CD14-positive monocyte (primary cell): Measurements from ENCODE around the gene FAF1. TPM values are rescaled to one million over a fixed set of nuclear protein-coding genes. Genes with fewer than 3 reads are reported as not detected.
"Not testable (repeated sequence)": the region's sequence is repeated elsewhere in the genome, so short reads cannot be mapped to it uniquely, and the experiment has no call there.

Source experiments
- DNase-seq, 3 donors: peaks; one replicate each; pipeline ENCODE4 v3.0.0-alpha.2; 2011 to 2022
- H2AFZ ChIP-seq: 2 replicates; pipeline ENCODE4 v1.6.0; 2012; ENCODE audit warnings: mild to moderate bottlenecking, low read depth, low read length, inconsistent platforms; ENCODE audit not compliant: insufficient read depth, poor library complexity, severe bottlenecking
- H3K27ac ChIP-seq, 2 donors: 1 replicate in 1 of 2; 2 replicates in 1 of 2; pipeline ENCODE4 v1.5.1; 2012 to 2013; ENCODE audit warnings: low read length in 2 of 2, control low read depth in 1 of 2, inconsistent platforms in 1 of 2, low read depth in 1 of 2, mild to moderate bottlenecking in 1 of 2
- H3K27me3 ChIP-seq, 2 donors: one replicate each; pipeline versions ENCODE4 v1.6.0 to v1.6.1; 2011 to 2013; ENCODE audit warnings: low read length in 2 of 2; ENCODE audit not compliant: control insufficient read depth in 2 of 2, insufficient read depth in 2 of 2
- H3K36me3 ChIP-seq, 2 donors: replicated peaks in 1 of 2; 1 replicate in 1 of 2; 2 replicates in 1 of 2; pipeline versions ENCODE4 v1.5.1 to v1.6.1; 2012 to 2013; ENCODE audit warnings: low read length in 2 of 2, control low read depth in 1 of 2, inconsistent platforms in 1 of 2, mild to moderate bottlenecking in 1 of 2; ENCODE audit not compliant: insufficient read depth in 2 of 2, control insufficient read depth in 1 of 2
- H3K4me1 ChIP-seq, 2 donors: 1 replicate in 1 of 2; 2 replicates in 1 of 2; pipeline versions ENCODE4 v1.5.1 to v1.6.1; 2012 to 2013; ENCODE audit warnings: low read length in 2 of 2, control low read depth in 1 of 2, inconsistent platforms in 1 of 2, mild to moderate bottlenecking in 1 of 2, moderate library complexity in 1 of 2; ENCODE audit not compliant: insufficient read depth in 2 of 2, control insufficient read depth in 1 of 2
- H3K4me2 ChIP-seq: replicated peaks from 2 replicates; pipeline ENCODE3; 2012; ENCODE audit warnings: low read length, moderate library complexity, mild to moderate bottlenecking; ENCODE audit not compliant: poor library complexity, severe bottlenecking; ENCODE audit errors: extremely low read depth
- H3K4me3 ChIP-seq, 3 experiments: fragments of 200-600 bp in 1 of 3; sonication (generic) in 1 of 3; replicated peaks in 1 of 3; 1 replicate in 2 of 3; 2 replicates in 1 of 3; pipeline ENCODE4 v1.5.1; 2011 to 2013; ENCODE audit warnings: low read length in 3 of 3, mild to moderate bottlenecking in 3 of 3, control low read depth in 2 of 3, low read depth in 2 of 3, inconsistent platforms in 1 of 3, moderate library complexity in 1 of 3
- H3K79me2 ChIP-seq: 2 replicates; pipeline ENCODE4 v1.6.0; 2012; ENCODE audit warnings: mild to moderate bottlenecking, control low read depth, inconsistent platforms, low read length, moderate library complexity; ENCODE audit not compliant: insufficient read depth
- H3K9ac ChIP-seq: 2 replicates; pipeline ENCODE4 v1.6.0; 2017; ENCODE audit warnings: low read length, mild to moderate bottlenecking; ENCODE audit not compliant: insufficient read depth, poor library complexity, severe bottlenecking
- H3K9me3 ChIP-seq, 2 donors: replicated peaks in 1 of 2; 1 replicate in 1 of 2; 2 replicates in 1 of 2; pipeline versions ENCODE4 v1.5.1 to v1.6.1; 2012 to 2013; ENCODE audit warnings: low read length in 2 of 2, control low read depth in 1 of 2; ENCODE audit not compliant: control insufficient read depth in 1 of 2, insufficient read depth in 1 of 2
- H4K20me1 ChIP-seq: 2 replicates; pipeline ENCODE4 v1.6.0; 2012; ENCODE audit warnings: mild to moderate bottlenecking, low read length, control low read depth, moderate library complexity; ENCODE audit not compliant: insufficient read depth
- H3K27ac Mint-ChIP-seq, 7 donors: one replicate each; pipeline ENCODE4 v1.8.0; 2020; ENCODE audit warnings: mild to moderate bottlenecking in 7 of 7, mixed read lengths in 7 of 7, moderate library complexity in 6 of 7, inconsistent platforms in 2 of 7
- H3K27me3 Mint-ChIP-seq, 3 donors: one replicate each; pipeline ENCODE4 v1.8.0; 2021 to 2022; ENCODE audit warnings: low read depth in 3 of 3, mild to moderate bottlenecking in 3 of 3, mixed read lengths in 3 of 3, moderate library complexity in 3 of 3, inconsistent platforms in 1 of 3
- H3K36me3 Mint-ChIP-seq, 2 donors: one replicate each; pipeline ENCODE4 v1.8.0; 2020; ENCODE audit warnings: mixed read lengths in 2 of 2, inconsistent platforms in 1 of 2, mild to moderate bottlenecking in 1 of 2
- H3K4me1 Mint-ChIP-seq: one replicate; pipeline ENCODE4 v1.8.0; 2020; ENCODE audit warnings: mild to moderate bottlenecking, mixed read lengths
- H3K4me3 Mint-ChIP-seq, 2 donors: one replicate each; pipeline ENCODE4 v1.8.0; 2020; ENCODE audit warnings: mild to moderate bottlenecking in 2 of 2, mixed read lengths in 2 of 2, moderate library complexity in 1 of 2
- H3K9me3 Mint-ChIP-seq, 7 donors: one replicate each; pipeline ENCODE4 v1.8.0; 2020 to 2022; ENCODE audit warnings: mixed read lengths in 7 of 7, mild to moderate bottlenecking in 6 of 7, moderate library complexity in 6 of 7, inconsistent platforms in 2 of 7
- WGBS: methylation state at CpG from one replicate; pipeline ENCODE4 v1.1.5; 2013; ENCODE audit warnings: missing lambda C conversion rate; ENCODE audit not compliant: insufficient coverage; 5-methylcytosine and 5-hydroxymethylcytosine counted together
- intact Hi-C, 2 donors: fragments of 100-400 bp; cut with micrococcal nuclease; formaldehyde crosslinking; loops; one replicate each; pipeline versions ENCODE4 v1.15.0 to v1.15.1; 2023
- polyA plus RNA-seq, 3 donors: library from polyadenylated mRNA; depleted of rRNA in 1 of 3; unstranded in 2 of 3; stranded (reverse) in 1 of 3; fragments of 300-500 nt in 2 of 3; fragments of >200 nt in 1 of 3; fragmentation: Illumina TruSeq in 2 of 3; gene quantifications; 1 replicate in 2 of 3; 2 replicates in 1 of 3; pipeline ENCODE4 v1.2.3, GENCODE V29; 2012 to 2021
- TF ChIP-seq, protein P1 (sequence below): fragments of 200-600 bp; IDR thresholded peaks from one replicate; pipeline ENCODE4 v1.8.0; 2022; ENCODE audit warnings: antibody characterized with exemption, mild to moderate bottlenecking

The FAF1 gene
- polyA plus RNA-seq, 3 donors = 11.4 to 29.6 (median 16.9) TPM

DNA sequence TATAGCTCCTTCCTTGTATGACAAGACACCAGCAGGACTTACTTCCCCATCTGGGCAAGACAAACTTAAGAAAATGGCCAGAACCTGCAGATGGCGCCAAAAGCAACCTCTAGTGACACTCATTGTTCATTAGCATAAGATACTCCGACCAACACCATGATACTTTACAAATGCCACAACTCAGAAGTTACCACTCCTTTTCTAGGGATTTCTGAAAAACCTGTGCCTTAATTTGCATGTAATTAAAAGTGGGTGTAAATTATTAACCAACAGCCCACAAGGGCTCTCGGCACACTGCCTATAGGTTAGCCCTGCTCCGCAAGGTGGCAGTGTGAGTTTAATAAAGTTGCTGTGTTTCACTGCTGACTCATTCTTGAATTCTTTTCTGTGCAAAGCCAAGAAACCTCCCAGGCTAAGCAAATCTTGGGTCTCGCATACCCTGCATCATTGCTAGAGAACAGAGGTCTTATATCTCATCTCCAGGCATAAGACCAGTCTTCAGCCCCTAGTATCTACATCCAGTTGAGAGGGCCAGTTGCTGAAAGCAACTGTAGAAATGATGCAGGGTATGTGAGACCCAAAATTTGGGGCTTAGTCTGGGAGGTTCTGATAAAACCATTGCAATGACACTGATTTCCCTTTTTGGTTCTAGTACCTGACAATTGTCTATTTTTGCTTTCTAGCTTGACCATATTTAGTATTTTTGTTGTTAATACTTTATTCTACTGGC lies 86.4 kb downstream of the FAF1 start:
- Histone ChIP-seq H3K9ac (no peak overlapping the region), H3K4me1 (peaks cover 0 to 4% of the 10 kb centered on the region in 2 donors), H4K20me1 (peaks cover 3% of the 10 kb centered on the region), H3K27me3 (no peaks in the 10 kb centered on the region), H3K36me3 (no peaks in the 10 kb centered on the region), H2AFZ (no peak overlapping the region), H3K9me3 (no peaks in the 10 kb centered on the region), H3K4me2 (no peak overlapping the region), H3K79me2 (peaks cover 26% of the 10 kb centered on the region), H3K4me3 (no peak overlapping the region), H3K27ac (no peak overlapping the region)
- Mint-ChIP-seq H3K9me3 (peaks cover 0 to 3% (median 0%) of the 10 kb centered on the region in 7 donors), H3K27me3 (no peaks in the 10 kb centered on the region), H3K4me3 (peak overlapping the region in 1 of 2 donors; percentile 43), H3K27ac (peak overlapping the region in 1 of 7 donors; percentile 10), H3K36me3 (peaks cover 5% of the 10 kb centered on the region in 2 donors), H3K4me1 (peaks cover 16% of the 10 kb centered on the region)
- TF ChIP-seq, protein P1, sequence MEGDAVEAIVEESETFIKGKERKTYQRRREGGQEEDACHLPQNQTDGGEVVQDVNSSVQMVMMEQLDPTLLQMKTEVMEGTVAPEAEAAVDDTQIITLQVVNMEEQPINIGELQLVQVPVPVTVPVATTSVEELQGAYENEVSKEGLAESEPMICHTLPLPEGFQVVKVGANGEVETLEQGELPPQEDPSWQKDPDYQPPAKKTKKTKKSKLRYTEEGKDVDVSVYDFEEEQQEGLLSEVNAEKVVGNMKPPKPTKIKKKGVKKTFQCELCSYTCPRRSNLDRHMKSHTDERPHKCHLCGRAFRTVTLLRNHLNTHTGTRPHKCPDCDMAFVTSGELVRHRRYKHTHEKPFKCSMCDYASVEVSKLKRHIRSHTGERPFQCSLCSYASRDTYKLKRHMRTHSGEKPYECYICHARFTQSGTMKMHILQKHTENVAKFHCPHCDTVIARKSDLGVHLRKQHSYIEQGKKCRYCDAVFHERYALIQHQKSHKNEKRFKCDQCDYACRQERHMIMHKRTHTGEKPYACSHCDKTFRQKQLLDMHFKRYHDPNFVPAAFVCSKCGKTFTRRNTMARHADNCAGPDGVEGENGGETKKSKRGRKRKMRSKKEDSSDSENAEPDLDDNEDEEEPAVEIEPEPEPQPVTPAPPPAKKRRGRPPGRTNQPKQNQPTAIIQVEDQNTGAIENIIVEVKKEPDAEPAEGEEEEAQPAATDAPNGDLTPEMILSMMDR = peak; percentile 79
- peak; percentile 62 to 72 (median 67) for DNase-seq
- intact Hi-C loops = no loop called here
- WGBS = 100% methylated on average over 1 of the region's 5 CpGs

DNA sequence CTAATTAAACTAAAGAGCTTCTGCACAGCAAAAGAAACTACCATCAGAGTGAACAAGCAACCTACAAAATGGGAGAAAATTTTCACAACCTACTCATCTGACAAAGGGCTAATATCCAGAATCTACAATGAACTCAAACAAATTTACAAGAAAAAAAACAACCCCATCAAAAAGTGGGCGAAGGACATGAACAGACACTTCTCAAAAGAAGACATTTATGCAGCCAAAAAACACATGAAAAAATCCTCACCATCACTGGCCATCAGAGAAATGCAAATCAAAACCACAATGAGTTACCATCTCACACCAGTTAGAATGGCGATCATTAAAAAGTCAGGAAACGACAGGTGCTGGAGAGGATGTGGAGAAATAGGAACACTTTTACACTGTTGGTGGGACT lies 95.2 kb downstream of the FAF1 start:
- H3K27me3 Mint-ChIP-seq, H3K27ac ChIP-seq, H3K4me2 ChIP-seq, DNase-seq, intact Hi-C loops, H3K4me1 ChIP-seq, H3K4me1 Mint-ChIP-seq, H3K36me3 ChIP-seq, H3K36me3 Mint-ChIP-seq, H2AFZ ChIP-seq, H3K4me3 Mint-ChIP-seq, H3K27ac Mint-ChIP-seq, H3K27me3 ChIP-seq, H3K9ac ChIP-seq, H3K4me3 ChIP-seq, H4K20me1 ChIP-seq: not testable (repeated sequence)
- WGBS = no CpG with 5 or more reads among the region's 3 CpGs
- H3K9me3 Mint-ChIP-seq = peaks cover 21 to 32% (median 27%) of the 10 kb centered on the region in 7 donors
- H3K79me2 ChIP-seq = peaks cover 49% of the 10 kb centered on the region
- H3K9me3 ChIP-seq = peaks cover 0 to 22% of the 10 kb centered on the region in 2 donors
